Vagina (tissue), 2 donors: Measurements from ENCODE around the gene DIO3.

ENCODE experiments used
- POLR2AphosphoS5 ChIP-seq, 2 donors: sonication (generic); formaldehyde crosslinking; IDR thresholded peaks; one replicate each; pipeline ENCODE4 v1.9.0; 2017; ENCODE audit warnings: antibody characterized with exemption in 2 of 2, mild to moderate bottlenecking in 2 of 2, low read depth in 1 of 2; ENCODE audit not compliant: insufficient read depth in 1 of 2
- TF ChIP-seq, protein P1 (sequence below), 3 experiments: fragments of 450-650 bp in 2 of 3; fragments of 200-600 bp in 1 of 3; sonication (generic) in 1 of 3; IDR thresholded peaks; one replicate each; pipeline ENCODE4 v1.5.1; 2017 to 2019; ENCODE audit warnings: antibody characterized with exemption in 3 of 3, mild to moderate bottlenecking in 2 of 3, moderate library complexity in 2 of 3

DNA sequence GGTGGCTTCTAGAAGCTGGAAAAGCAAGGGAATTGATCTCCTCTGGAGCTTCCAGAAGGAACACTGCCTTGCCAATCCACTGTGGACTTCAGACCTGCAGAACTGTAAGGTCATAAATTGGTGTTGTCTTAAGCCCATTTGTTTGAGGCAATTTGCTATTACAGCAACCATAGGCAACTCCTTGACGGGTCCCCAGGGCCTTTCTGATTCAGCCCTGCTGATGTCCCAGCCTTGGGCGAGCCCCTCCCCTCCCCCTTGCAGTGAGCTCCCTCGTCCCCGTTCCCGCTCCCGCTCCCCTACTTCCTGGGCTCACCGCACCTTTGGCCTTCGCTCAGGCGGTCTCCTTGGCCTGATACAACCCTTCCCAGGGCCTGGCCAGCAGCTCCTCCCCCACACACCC lies 18.9 kb upstream of the DIO3 start:
- TF ChIP-seq POLR2AphosphoS5 (IDR thresholded peaks at IDR 0.05; ENCODE audit: insufficient read depth in 1 of 2, low read depth in 1 of 2): no peak
- TF ChIP-seq, protein P1, sequence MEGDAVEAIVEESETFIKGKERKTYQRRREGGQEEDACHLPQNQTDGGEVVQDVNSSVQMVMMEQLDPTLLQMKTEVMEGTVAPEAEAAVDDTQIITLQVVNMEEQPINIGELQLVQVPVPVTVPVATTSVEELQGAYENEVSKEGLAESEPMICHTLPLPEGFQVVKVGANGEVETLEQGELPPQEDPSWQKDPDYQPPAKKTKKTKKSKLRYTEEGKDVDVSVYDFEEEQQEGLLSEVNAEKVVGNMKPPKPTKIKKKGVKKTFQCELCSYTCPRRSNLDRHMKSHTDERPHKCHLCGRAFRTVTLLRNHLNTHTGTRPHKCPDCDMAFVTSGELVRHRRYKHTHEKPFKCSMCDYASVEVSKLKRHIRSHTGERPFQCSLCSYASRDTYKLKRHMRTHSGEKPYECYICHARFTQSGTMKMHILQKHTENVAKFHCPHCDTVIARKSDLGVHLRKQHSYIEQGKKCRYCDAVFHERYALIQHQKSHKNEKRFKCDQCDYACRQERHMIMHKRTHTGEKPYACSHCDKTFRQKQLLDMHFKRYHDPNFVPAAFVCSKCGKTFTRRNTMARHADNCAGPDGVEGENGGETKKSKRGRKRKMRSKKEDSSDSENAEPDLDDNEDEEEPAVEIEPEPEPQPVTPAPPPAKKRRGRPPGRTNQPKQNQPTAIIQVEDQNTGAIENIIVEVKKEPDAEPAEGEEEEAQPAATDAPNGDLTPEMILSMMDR (IDR thresholded peaks at IDR 0.05): no peak
